HG03039 (cell line): ENCODE data around the gene SH3GL2.

Source experiments
- ATAC-seq: cut with Tn5 transposase; IDR thresholded peaks from one replicate; pipeline ENCODE4 v1.9.1; 2021; ENCODE audit warnings: mild to moderate bottlenecking, moderate library complexity; ENCODE audit not compliant: unreplicated experiment

SH3GL2 gene

GRCh38 chr9:17802249-17802857 lies 223.5 kb downstream of the SH3GL2 start:
- no peak for ATAC-seq

- ATAC-seq, result no peak
Observed at GRCh38 chr9:17807613-17808282, 228.9 kb downstream of the SH3GL2 start.

GRCh38 chr9:17810317-17810716 lies 231.5 kb downstream of the SH3GL2 start:
- no peak for ATAC-seq

- ATAC-seq, result no peak
Observed at GRCh38 chr9:17810728-17811571, 232.1 kb downstream of the SH3GL2 start.

GRCh38 chr9:17813798-17814197 lies 234.9 kb downstream of the SH3GL2 start:
- ATAC-seq, result no peak

- ATAC-seq, result no peak
Observed at GRCh38 chr9:17816431-17817027, 237.7 kb downstream of the SH3GL2 start.

- no peak for ATAC-seq
Observed at GRCh38 chr9:17824191-17824590, 245.3 kb downstream of the SH3GL2 start.

- ATAC-seq, result no peak
Observed at GRCh38 chr9:17824616-17825264, 245.9 kb downstream of the SH3GL2 start.

- no peak for ATAC-seq
Observed at GRCh38 chr9:17825265-17825659, 246.4 kb downstream of the SH3GL2 start.

- ATAC-seq, result no peak
Observed at GRCh38 chr9:17829064-17829463, 250.2 kb downstream of the SH3GL2 start.

GRCh38 chr9:17829812-17830385 lies 251.0 kb downstream of the SH3GL2 start:
- ATAC-seq, result no peak

GRCh38 chr9:17832812-17833211 lies 253.9 kb downstream of the SH3GL2 start:
- no peak for ATAC-seq

- no peak for ATAC-seq
Observed at GRCh38 chr9:17833846-17834245, 255.0 kb downstream of the SH3GL2 start.

GRCh38 chr9:17837965-17838364 lies 259.1 kb downstream of the SH3GL2 start:
- no peak for ATAC-seq

- ATAC-seq, result no peak
Observed at GRCh38 chr9:17839776-17840175, 260.9 kb downstream of the SH3GL2 start.

- no peak for ATAC-seq
Observed at GRCh38 chr9:17843236-17843635, 264.4 kb downstream of the SH3GL2 start.
